Measurements from ENCODE around the gene TUBB4B. TPM values are rescaled to one million over a fixed set of nuclear protein-coding genes. Genes with fewer than 3 reads are reported as not detected.
"Not testable (repeated sequence)": the region's sequence is repeated elsewhere in the genome, so short reads cannot be mapped to it uniquely, and the experiment has no call there.

The TUBB4B gene
- polyA plus RNA-seq, 1 experiment, result 223 TPM

DNA sequence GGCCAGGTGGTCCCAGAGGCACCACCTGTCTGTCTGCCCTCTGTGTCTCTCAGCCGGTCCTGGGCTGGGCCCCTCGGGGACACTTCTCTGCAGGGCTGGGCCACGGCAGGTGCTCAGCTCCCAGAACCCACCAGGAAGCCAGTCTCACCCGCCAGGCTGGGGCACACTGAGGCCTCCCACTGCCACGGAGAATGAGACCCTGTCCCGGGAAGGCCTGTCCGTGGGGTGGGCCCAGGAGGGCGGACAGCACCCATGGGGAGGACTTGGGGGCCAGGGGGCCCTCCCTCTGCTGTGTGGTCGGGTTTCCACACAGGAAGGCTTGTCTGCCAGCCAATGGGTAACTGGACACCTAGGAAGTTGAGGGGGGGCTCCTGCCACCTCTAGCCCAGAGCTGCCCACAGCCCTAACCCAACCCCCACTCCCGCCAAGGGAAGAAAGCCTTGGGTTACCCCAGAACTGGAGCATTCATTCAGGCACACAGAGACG is 4.1 kb upstream of the TUBB4B start:
- Histone ChIP-seq H3K4me3 (ENCODE audit: low read depth, low read length) (no peak overlapping the region), H3K9me3 (ENCODE audit: control insufficient read depth, insufficient read depth, low read length) (no peaks in the 10 kb centered on the region; the same call in 1 of the 2 replicates), H3K27me3 (ENCODE audit: control insufficient read depth, insufficient read depth, low read length) (no peaks in the 10 kb centered on the region), H3K27ac (ENCODE audit: low read depth, low read length) (no peak overlapping the region)
- no peak for DNase-seq (ENCODE audit: low read depth, low spot score)
- TF ChIP-seq, protein P1, sequence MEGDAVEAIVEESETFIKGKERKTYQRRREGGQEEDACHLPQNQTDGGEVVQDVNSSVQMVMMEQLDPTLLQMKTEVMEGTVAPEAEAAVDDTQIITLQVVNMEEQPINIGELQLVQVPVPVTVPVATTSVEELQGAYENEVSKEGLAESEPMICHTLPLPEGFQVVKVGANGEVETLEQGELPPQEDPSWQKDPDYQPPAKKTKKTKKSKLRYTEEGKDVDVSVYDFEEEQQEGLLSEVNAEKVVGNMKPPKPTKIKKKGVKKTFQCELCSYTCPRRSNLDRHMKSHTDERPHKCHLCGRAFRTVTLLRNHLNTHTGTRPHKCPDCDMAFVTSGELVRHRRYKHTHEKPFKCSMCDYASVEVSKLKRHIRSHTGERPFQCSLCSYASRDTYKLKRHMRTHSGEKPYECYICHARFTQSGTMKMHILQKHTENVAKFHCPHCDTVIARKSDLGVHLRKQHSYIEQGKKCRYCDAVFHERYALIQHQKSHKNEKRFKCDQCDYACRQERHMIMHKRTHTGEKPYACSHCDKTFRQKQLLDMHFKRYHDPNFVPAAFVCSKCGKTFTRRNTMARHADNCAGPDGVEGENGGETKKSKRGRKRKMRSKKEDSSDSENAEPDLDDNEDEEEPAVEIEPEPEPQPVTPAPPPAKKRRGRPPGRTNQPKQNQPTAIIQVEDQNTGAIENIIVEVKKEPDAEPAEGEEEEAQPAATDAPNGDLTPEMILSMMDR (IDR thresholded peaks at IDR 0.05; ENCODE audit: low read depth, low read length), result no peak
- POLR2A ChIA-PET, result interaction anchor here (0.6 to 1.0 kb wide), 3 partner anchors 14 to 116 kb away, joined by 3 to 7 read pairs (median 4); partner anchors contain the start of gene TPRN
- CTCF ChIA-PET, result interaction anchor here (0.5 to 2.0 kb wide), 46 partner anchors 8 to 813 kb away, joined by 3 to 29 read pairs (median 4); partner anchors contain the start of genes ANAPC2, CYSRT1, EXD3 and MAN1B1

- CTCF ChIA-PET, result interaction anchor here (0.5 to 2.3 kb wide), 8 partner anchors 11 to 311 kb away, joined by 3 to 17 read pairs (median 6); partner anchors contain the start of genes ANAPC2, RNF224 and SSNA1
- Histone ChIP-seq H3K4me3 (ENCODE audit: low read depth, low read length) (no peak overlapping the region), H3K27me3 (ENCODE audit: control insufficient read depth, insufficient read depth, low read length) (no peaks in the 10 kb centered on the region), H3K27ac (ENCODE audit: low read depth, low read length) (no peak overlapping the region), H3K9me3 (ENCODE audit: control insufficient read depth, insufficient read depth, low read length) (no peaks in the 10 kb centered on the region; the same call in 1 of the 2 replicates)
- no peak for DNase-seq (ENCODE audit: low read depth, low spot score)
- TF ChIP-seq, protein P1 (IDR thresholded peaks at IDR 0.05; ENCODE audit: low read depth, low read length), result no peak
- POLR2A ChIA-PET, result no interaction called here
Observed at GRCh38 chr9:137237759-137238726, 3.0 kb upstream of the TUBB4B start.

DNA sequence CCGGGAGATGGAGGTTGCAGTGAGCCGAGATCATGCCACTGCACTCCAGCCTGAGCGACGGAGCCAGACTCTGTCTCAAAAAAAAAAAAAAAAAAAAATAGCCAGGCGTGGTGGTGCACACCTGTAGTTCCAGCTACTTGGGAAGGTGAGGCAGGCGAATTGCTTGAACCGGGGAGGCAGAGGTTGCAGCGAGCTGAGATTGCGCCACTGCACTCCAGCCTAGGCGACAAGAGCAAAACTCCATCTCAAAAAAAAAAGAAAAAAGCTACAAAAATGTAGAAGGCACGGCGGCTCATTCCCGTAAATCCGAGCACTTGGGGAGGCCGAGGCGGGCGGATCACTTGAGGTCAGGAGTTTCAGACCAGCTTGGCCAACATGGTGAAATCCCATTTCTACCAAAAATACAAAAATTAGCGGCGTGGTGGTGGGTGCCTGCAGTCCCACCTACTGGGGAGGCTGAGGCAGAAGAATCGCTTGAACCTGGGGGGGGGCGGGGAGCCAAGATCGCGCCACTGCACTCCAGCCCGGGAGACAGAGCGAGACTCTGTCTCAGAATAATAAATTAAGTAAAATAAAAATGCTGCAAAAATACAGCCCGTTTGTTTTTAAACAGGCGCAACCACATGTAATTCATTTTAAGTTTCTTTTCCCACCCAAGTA is 1.4 kb upstream of the TUBB4B start:
- not testable (repeated sequence) for DNase-seq (ENCODE audit: low read depth, low spot score)
- POLR2A ChIA-PET, result interaction anchor here (0.7 to 5.7 kb wide), 12 partner anchors 12 to 110 kb away, joined by 6 to 146 read pairs (median 14); partner anchors contain the start of genes ANAPC2, NELFB, RNF224 and SSNA1

GRCh38 chr9:137240318-137240840 is 708 bp upstream of the TUBB4B start:
- TF ChIP-seq, protein P1 (IDR thresholded peaks at IDR 0.05; ENCODE audit: low read depth, low read length), result no peak
- H3K27me3 ChIP-seq (ENCODE audit: control insufficient read depth, insufficient read depth, low read length), result no peaks in the 10 kb centered on the region
- POLR2A ChIA-PET, result interaction anchor here (0.5 to 5.7 kb wide), 46 partner anchors 10 to 1131 kb away, joined by 3 to 146 read pairs (median 4); partner anchors contain the start of genes ANAPC2, CYSRT1, EXD3 and MAN1B1
- DNase-seq (ENCODE audit: low read depth, low spot score), result no peak
- CTCF ChIA-PET, result interaction anchor here (1.0 to 2.3 kb wide), 2 partner anchors 13 to 211 kb away, joined by 3 to 8 read pairs; partner anchors contain the start of gene RNF224
- peak overlapping the region; percentile 68 for H3K4me3 ChIP-seq (ENCODE audit: low read depth, low read length)
- H3K9me3 ChIP-seq (ENCODE audit: control insufficient read depth, insufficient read depth, low read length), result no peaks in the 10 kb centered on the region; the same call in 1 of the 2 replicates
- peak overlapping the region; percentile 83 for H3K27ac ChIP-seq (ENCODE audit: low read depth, low read length)

More for the DNA sequence above, 1.4 kb upstream of the TUBB4B start:
- Histone ChIP-seq H3K27ac (ENCODE audit: low read depth, low read length) (peak overlapping the region; percentile 47), H3K4me3 (ENCODE audit: low read depth, low read length) (peak overlapping the region; percentile 68)
- CTCF ChIA-PET, result interaction anchor here (2.3 kb wide), 1 partner anchor 12 kb away, joined by 8 read pairs; the partner anchor contains the start of gene RNF224
- not testable (repeated sequence) for H3K9me3 ChIP-seq (ENCODE audit: control insufficient read depth, insufficient read depth, low read length); H3K27me3 ChIP-seq (ENCODE audit: control insufficient read depth, insufficient read depth, low read length)
